Measurements from ENCODE around the gene CLINT1. TPM values are rescaled to one million over a fixed set of nuclear protein-coding genes. Genes with fewer than 3 reads are reported as not detected.

Gene CLINT1
- polyA plus RNA-seq, 2 of the 4 experiments (the other 2 are of a cell fraction), result 89.7 to 185 TPM

DNA sequence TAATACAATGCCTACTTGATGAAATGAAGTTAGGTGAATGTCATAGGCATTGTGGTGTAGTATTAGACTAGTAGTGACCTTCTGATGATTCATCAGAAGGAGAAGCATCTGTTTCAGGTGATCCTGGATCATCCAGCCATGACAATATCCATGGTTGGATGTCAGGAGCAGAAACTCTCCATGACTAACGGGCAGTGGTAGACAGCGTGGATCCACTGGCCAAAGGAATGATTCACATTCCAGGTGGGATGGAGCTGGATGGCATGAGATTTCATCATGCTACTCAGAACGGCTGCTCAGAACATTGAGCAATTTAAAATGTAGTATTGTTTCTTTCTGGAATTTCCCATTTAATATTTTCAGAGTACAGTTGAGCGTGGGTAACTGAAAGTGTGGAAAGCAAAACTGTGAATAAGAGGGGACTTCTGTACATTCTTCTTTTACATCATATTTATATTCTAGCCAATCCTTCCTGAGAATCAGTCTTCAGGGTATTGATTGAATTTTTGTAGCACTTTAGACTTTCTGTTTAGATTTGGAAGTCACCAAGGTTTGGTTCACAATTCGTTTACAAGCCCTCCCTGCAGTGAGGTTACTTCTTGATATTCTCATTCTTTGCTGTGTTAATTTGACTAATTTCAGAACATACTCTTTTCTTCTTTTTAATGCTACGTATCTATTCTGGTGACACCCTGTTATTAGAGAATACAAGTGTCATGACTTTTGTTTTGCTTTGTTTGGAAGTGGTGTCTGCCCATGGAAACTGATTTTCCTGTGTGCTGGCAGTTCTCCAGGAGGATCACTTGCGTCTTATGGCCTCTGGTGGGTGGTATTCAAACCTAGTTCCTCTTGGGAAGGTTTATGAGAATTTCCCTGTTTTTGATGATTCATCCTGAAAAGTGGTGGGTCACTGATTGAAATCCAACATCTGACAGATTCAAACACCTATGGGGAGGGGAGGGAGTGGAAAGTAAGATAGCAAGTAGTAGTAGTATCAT, 12.2 kb upstream of the CLINT1 start (continued):
- no peak for TF ChIP-seq KDM5A (IDR thresholded peaks at IDR 0.05)
- TF ChIP-seq HDAC2 (IDR thresholded peaks at IDR 0.05), result no peak
- TF ChIP-seq RNF2 (IDR thresholded peaks at IDR 0.05; ENCODE audit: borderline replicate concordance, low read depth), result no peak
- no peak for TF ChIP-seq FOXS1 (CRISPR knock-in tag; IDR thresholded peaks at IDR 0.05)
- no peak for TF ChIP-seq RCOR1 (IDR thresholded peaks at IDR 0.05; ENCODE audit: low read depth, low read length)
- TF ChIP-seq EP300 (IDR thresholded peaks at IDR 0.05), result peak in 1 of 2 experiments; percentile 69; a peak in 2 of 5 replicates
- TF ChIP-seq JUNB (IDR thresholded peaks at IDR 0.05), result peak; percentile 75
- TF ChIP-seq MAZ (IDR thresholded peaks at IDR 0.05; ENCODE audit: borderline replicate concordance, low read depth, low read length), result no peak
- no peak for TF ChIP-seq CBX2 (IDR thresholded peaks at IDR 0.05; ENCODE audit: borderline replicate concordance, low read depth)
- no peak for TF ChIP-seq HEYL (CRISPR knock-in tag; IDR thresholded peaks at IDR 0.05)
- TF ChIP-seq RAD21 (conservative IDR thresholded peaks at IDR 0.05 in 1 of 2, IDR thresholded peaks at IDR 0.05 in 1 of 2), result no peak
- TF ChIP-seq NFE2L2 (conservative IDR thresholded peaks at IDR 0.05; ENCODE audit: low read length), result peak; percentile 41; the same call in 1 of the 2 replicates
- no peak for TF ChIP-seq RARB (CRISPR knock-in tag; IDR thresholded peaks at IDR 0.05)
- TF ChIP-seq RFX5 (IDR thresholded peaks at IDR 0.05), result no peak
- no peak for TF ChIP-seq EHMT2 (IDR thresholded peaks at IDR 0.05; ENCODE audit: low read depth)
- TF ChIP-seq ESRRA (IDR thresholded peaks at IDR 0.05; ENCODE audit: borderline replicate concordance, low read length), result no peak
- TF ChIP-seq EHF (CRISPR knock-in tag; IDR thresholded peaks at IDR 0.05), result no peak
- TF ChIP-seq, protein P1, sequence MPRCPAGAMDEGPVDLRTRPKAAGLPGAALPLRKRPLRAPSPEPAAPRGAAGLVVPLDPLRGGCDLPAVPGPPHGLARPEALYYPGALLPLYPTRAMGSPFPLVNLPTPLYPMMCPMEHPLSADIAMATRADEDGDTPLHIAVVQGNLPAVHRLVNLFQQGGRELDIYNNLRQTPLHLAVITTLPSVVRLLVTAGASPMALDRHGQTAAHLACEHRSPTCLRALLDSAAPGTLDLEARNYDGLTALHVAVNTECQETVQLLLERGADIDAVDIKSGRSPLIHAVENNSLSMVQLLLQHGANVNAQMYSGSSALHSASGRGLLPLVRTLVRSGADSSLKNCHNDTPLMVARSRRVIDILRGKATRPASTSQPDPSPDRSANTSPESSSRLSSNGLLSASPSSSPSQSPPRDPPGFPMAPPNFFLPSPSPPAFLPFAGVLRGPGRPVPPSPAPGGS (IDR thresholded peaks at IDR 0.05), result 0 out of 3 replicates have a peak, but pooled peaks have one; percentile 48
- no peak for TF ChIP-seq CHD2 (IDR thresholded peaks at IDR 0.05; ENCODE audit: low read length, partially characterized antibody)
- TF ChIP-seq POLR2A (IDR thresholded peaks at IDR 0.05; ENCODE audit: low read length), result no peak
- TF ChIP-seq, protein P2, sequence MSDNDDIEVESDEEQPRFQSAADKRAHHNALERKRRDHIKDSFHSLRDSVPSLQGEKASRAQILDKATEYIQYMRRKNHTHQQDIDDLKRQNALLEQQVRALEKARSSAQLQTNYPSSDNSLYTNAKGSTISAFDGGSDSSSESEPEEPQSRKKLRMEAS (IDR thresholded peaks at IDR 0.05), result 0 out of 2 replicates have a peak, but pooled peaks have one; percentile 28
- TF ChIP-seq POLR2AphosphoS2 (conservative IDR thresholded peaks at IDR 0.05; ENCODE audit: low read length), result no peak
- TF ChIP-seq FOSL2 (IDR thresholded peaks at IDR 0.05), result peak; percentile 66
- TF ChIP-seq FOSL2 (CRISPR knock-in tag; IDR thresholded peaks at IDR 0.05), result peak; percentile 79
- TF ChIP-seq, protein P3, sequence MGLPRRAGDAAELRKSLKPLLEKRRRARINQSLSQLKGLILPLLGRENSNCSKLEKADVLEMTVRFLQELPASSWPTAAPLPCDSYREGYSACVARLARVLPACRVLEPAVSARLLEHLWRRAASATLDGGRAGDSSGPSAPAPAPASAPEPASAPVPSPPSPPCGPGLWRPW (IDR thresholded peaks at IDR 0.05), result peak; percentile 70

DNA sequence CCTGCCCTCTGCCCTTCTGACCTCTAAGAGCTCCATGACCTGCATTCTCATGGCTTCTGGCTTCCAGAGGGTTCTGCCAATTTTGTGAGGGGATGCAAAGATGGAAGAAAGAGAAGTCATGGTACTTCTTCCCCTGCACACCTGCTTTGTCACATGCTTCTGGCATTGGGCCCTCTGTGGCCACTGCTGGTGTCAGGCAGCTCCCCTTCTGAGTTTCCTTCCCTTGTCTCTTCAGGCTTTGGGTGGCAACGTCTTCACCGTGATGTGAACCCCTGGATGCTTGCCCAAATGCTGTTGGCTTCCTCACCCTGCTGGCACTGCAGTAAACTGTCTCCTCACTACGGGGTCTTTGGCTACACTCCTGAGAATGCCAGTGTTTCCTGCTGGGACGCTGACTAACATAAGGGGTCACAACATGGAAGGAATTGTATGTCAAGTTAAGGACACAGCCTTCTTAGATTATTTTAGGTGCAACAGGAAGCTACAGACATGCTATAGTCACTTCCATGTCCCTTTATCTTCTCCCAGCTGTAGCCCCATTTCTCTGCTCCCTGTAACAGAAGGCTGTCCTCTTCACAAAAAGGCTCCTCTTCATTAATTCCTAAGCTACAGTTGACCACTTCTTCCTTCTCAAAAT, 8.9 kb upstream of the CLINT1 start:
- ATAC-seq (no peak), DNase-seq (ENCODE audit: low read depth in 1 of 2, low spot score in 1 of 2) (no peak), FAIRE-seq (no peak)
- H3K9me3 ChIP-seq, result 0 out of 3 replicates have a peak, but pooled peaks cover 5% of the 10 kb centered on the region
- POLR2A ChIA-PET, result no interaction called here
- H3K4me1 ChIP-seq, result peaks cover 47% of the 10 kb centered on the region
- peak overlapping the region; percentile 68 to 83; a peak in 5 of 6 replicates for H3K27ac ChIP-seq
- CTCF ChIA-PET, result interaction anchor here (1.1 to 5.2 kb wide), 5 partner anchors 9 to 104 kb away, joined by 3 to 23 read pairs (median 4); partner anchors contain the start of gene CLINT1
- no peak overlapping the region for H3K4me2 ChIP-seq
- WGBS (ENCODE audit: missing lambda C conversion rate), result 78% methylated on average over 4 of the region's 4 CpGs
- no peak overlapping the region for H3K4me3 ChIP-seq
- TF ChIP-seq ZNF302 (CRISPR knock-in tag; IDR thresholded peaks at IDR 0.05) (no peak), CBX8 (IDR thresholded peaks at IDR 0.05) (no peak), FOXS1 (CRISPR knock-in tag; IDR thresholded peaks at IDR 0.05) (no peak), HDAC2 (IDR thresholded peaks at IDR 0.05) (no peak), ZSCAN20 (CRISPR knock-in tag; IDR thresholded peaks at IDR 0.05) (no peak), HOXA7 (CRISPR knock-in tag; IDR thresholded peaks at IDR 0.05) (no peak), HEYL (CRISPR knock-in tag; IDR thresholded peaks at IDR 0.05) (no peak), PHF8 (IDR thresholded peaks at IDR 0.05; ENCODE audit: borderline replicate concordance, low read depth) (no peak), MAZ (IDR thresholded peaks at IDR 0.05; ENCODE audit: borderline replicate concordance, low read depth, low read length) (no peak), NR3C1 (IDR thresholded peaks at IDR 0.05) (no peak), MAFK (IDR thresholded peaks at IDR 0.05; ENCODE audit: partially characterized antibody) (no peak)
- TF ChIP-seq, protein P4, sequence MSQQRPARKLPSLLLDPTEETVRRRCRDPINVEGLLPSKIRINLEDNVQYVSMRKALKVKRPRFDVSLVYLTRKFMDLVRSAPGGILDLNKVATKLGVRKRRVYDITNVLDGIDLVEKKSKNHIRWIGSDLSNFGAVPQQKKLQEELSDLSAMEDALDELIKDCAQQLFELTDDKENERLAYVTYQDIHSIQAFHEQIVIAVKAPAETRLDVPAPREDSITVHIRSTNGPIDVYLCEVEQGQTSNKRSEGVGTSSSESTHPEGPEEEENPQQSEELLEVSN (IDR thresholded peaks at IDR 0.05; ENCODE audit: borderline replicate concordance, low read depth), result no peak
- TF ChIP-seq, protein P5, sequence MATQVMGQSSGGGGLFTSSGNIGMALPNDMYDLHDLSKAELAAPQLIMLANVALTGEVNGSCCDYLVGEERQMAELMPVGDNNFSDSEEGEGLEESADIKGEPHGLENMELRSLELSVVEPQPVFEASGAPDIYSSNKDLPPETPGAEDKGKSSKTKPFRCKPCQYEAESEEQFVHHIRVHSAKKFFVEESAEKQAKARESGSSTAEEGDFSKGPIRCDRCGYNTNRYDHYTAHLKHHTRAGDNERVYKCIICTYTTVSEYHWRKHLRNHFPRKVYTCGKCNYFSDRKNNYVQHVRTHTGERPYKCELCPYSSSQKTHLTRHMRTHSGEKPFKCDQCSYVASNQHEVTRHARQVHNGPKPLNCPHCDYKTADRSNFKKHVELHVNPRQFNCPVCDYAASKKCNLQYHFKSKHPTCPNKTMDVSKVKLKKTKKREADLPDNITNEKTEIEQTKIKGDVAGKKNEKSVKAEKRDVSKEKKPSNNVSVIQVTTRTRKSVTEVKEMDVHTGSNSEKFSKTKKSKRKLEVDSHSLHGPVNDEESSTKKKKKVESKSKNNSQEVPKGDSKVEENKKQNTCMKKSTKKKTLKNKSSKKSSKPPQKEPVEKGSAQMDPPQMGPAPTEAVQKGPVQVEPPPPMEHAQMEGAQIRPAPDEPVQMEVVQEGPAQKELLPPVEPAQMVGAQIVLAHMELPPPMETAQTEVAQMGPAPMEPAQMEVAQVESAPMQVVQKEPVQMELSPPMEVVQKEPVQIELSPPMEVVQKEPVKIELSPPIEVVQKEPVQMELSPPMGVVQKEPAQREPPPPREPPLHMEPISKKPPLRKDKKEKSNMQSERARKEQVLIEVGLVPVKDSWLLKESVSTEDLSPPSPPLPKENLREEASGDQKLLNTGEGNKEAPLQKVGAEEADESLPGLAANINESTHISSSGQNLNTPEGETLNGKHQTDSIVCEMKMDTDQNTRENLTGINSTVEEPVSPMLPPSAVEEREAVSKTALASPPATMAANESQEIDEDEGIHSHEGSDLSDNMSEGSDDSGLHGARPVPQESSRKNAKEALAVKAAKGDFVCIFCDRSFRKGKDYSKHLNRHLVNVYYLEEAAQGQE (IDR thresholded peaks at IDR 0.05), result no peak
